Left lung (tissue), 10 donors: ENCODE data around the gene YIPF1. TPM values are rescaled to one million over a fixed set of nuclear protein-coding genes. Genes with fewer than 3 reads are reported as not detected.

Source experiments
- ATAC-seq: fragments of 200-7000 bp; cut with Tn5 transposase; one replicate; pipeline ENCODE4 v1.9.1; 2020; ENCODE audit warnings: moderate library complexity
- DNase-seq, 4 donors: peaks; one replicate each; pipeline ENCODE4 v3.0.0-alpha.2; 2013 to 2020
- H3K27ac ChIP-seq, 2 donors: fragments of 200-600 bp; sonication (generic) in 1 of 2; one replicate each; pipeline versions ENCODE4 v1.5.0 to v1.8.0; 2020 to 2021
- H3K27me3 ChIP-seq, 2 donors: fragments of 200-600 bp; sonication (generic) in 1 of 2; one replicate each; pipeline versions ENCODE4 v1.5.0 to v1.8.0; 2020 to 2021
- H3K36me3 ChIP-seq, 2 donors: fragments of 200-600 bp; sonication (generic) in 1 of 2; one replicate each; pipeline versions ENCODE4 v1.5.0 to v1.8.0; 2020 to 2021
- H3K4me1 ChIP-seq, 2 donors: fragments of 200-600 bp; one replicate each; pipeline ENCODE4 v1.8.0; 2021
- H3K4me3 ChIP-seq, 2 donors: fragments of 200-600 bp; sonication (generic) in 1 of 2; one replicate each; pipeline versions ENCODE4 v1.5.0 to v1.8.0; 2020 to 2021; ENCODE audit warnings: mild to moderate bottlenecking in 1 of 2
- H3K9me3 ChIP-seq, 2 donors: fragments of 200-600 bp; sonication (generic) in 1 of 2; one replicate each; pipeline versions ENCODE4 v1.5.0 to v1.8.0; 2020 to 2021
- CTCF ChIP-seq, 2 donors: fragments of 200-600 bp; sonication (generic) in 1 of 2; IDR thresholded peaks; one replicate each; pipeline versions ENCODE4 v1.5.0 to v1.8.0; 2021; ENCODE audit warnings: antibody characterized with exemption in 2 of 2
- intact Hi-C, 2 donors: fragments of 100-400 bp; cut with DNase I; formaldehyde crosslinking; loops; one replicate each; pipeline versions ENCODE4 v1.11.2 to v1.14.2; 2022
- polyA plus RNA-seq, 6 donors: library from polyadenylated mRNA; unstranded; fragments of 120-200 nt; gene quantifications; one replicate each; pipeline ENCODE4 v1.2.1, GENCODE V29; 2013; ENCODE audit not compliant: insufficient read length in 6 of 6
- total RNA-seq, 2 donors: library from RNA; stranded (reverse); fragmentation: NEBNext Ultra II Directional; extraction: Animal tissue kit (Norgen Biotek cat#: 25700); gene quantifications; one replicate each; pipeline ENCODE4 v1.2.1, GENCODE V29; 2021
- donor health status: DM: no; HTN: yes; CAD: no.
- donor health status: DM: no; HTN: no; CAD: no.

Gene YIPF1
- total and polyA plus RNA-seq, 8 donors: 24.2 to 28.7 (median 27.0) TPM

DNA sequence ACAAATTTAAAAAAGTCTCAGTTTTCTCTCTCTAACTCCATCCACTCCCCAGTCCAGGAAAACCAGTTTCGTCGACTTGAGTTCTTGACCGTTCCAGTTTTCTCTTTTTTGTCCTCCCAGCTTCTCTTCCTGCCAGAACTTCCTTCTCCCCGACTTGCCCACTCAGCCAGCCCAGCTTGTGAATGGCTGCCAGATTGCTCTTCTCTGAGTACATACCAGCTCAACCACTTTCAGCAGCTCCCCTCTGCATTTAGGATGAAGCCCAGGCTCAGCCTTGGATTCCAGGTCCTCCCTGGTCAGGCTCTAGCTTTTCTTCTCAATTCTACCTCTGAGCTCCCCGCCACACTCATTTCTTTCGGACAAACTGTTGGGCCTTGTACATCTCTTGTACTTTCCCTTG is 5.8 kb upstream of the YIPF1 start:
- TF ChIP-seq CTCF (IDR thresholded peaks at IDR 0.05): no peak
- no peak for DNase-seq
- Histone ChIP-seq H3K4me1 (peaks cover 15 to 22% of the 10 kb centered on the region in 2 donors), H3K36me3 (no peaks in the 10 kb centered on the region), H3K4me3 (no peak overlapping the region), H3K27me3 (no peaks in the 10 kb centered on the region), H3K27ac (no peak overlapping the region), H3K9me3 (no peaks in the 10 kb centered on the region)
- intact Hi-C loops: no loop called here
- peak; percentile 7 for ATAC-seq

DNA sequence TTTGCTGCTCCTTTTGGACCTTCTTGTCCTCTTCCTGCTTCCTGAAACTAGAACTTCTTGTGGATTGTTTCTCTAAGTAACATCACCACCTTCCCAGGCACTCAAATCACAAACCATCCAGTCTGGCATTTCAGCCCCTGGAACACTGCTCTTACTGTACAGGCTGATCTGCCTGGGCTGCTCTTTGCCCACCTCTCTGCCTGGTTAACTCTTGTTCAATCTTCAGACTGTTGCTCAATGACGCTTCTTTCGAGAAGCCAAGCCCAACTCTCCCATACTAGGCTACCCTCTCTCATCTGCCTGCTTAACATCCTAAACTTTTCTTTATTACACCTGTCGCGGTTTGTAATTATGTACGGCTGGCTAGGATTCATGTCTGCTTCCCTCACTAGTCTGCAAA is 5.0 kb upstream of the YIPF1 start:
- ATAC-seq (no peak), DNase-seq (no peak)
- Histone ChIP-seq H3K27me3 (no peaks in the 10 kb centered on the region), H3K36me3 (no peaks in the 10 kb centered on the region), H3K27ac (no peak overlapping the region), H3K4me3 (no peak overlapping the region), H3K9me3 (no peaks in the 10 kb centered on the region), H3K4me1 (peaks cover 15 to 27% of the 10 kb centered on the region in 2 donors)
- intact Hi-C loops: no loop called here
- TF ChIP-seq CTCF (IDR thresholded peaks at IDR 0.05): no peak

DNA sequence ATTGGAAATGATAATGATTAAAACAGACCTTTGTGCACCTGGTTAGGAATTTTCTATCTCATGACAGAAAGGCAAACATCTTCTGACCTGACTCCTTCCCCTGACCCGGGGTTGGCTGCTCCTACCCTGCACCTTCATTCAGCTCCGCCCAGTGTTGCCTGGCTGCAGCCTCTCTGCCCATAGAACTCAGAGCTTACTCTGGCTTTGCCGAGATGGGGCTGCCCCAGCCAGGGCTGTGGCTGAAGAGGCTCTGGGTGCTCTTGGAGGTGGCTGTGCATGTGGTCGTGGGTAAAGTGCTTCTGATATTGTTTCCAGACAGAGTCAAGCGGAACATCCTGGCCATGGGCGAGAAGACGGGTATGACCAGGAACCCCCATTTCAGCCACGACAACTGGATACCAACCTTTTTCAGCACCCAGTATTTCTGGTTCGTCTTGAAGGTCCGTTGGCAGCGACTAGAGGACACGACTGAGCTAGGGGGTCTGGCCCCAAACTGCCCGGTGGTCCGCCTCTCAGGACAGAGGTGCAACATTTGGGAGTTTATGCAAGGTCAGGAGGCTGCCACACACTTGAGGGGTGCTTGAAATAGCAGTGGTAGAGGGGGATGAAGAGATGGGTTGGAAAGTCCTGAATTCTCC is 4.5 kb upstream of the YIPF1 start, which contains the start of gene DIO1:
Gene DIO1 (plus strand): TSS at position 189 of the 638 bp plus-strand sequence. CDS start 24 bp downstream, at position 213.
- TF ChIP-seq CTCF (IDR thresholded peaks at IDR 0.05): no peak
- Histone ChIP-seq H3K36me3 (no peaks in the 10 kb centered on the region), H3K9me3 (no peaks in the 10 kb centered on the region), H3K4me1 (peaks cover 11 to 28% of the 10 kb centered on the region in 2 donors), H3K27me3 (no peaks in the 10 kb centered on the region), H3K27ac (peak within 1 kb of the TSS in 1 of 2 donors; percentile 62), H3K4me3 (no peak within 1 kb of the TSS)
- intact Hi-C loops: no loop called here
- ATAC-seq (no peak), DNase-seq (no peak)

DNA sequence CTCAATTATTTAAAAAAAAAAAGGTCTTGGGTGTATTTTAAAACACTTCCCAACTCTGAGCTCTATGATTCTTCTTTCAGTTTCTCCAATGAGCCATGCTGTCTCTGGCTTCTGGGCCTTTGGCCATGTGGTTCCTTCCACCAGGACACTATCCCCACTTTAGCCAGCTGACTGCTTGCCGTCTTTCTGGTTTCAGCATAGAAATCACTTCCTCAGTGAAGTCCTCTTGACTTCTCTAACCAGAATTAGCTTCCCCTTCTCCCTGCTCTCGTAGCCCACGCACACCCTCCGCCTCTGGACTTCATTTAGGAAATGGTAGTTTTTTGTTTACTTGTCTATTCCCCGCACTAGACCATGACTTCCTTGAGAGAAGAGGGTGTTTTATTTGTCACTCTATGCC is 3.3 kb upstream of the YIPF1 start:
- TF ChIP-seq CTCF (IDR thresholded peaks at IDR 0.05): no peak
- ATAC-seq (peak; percentile 23), DNase-seq (peak in 1 of 4 donors; percentile 71)
- peaks cover 7 to 40% of the 10 kb centered on the region in 2 donors for H3K4me1 ChIP-seq
- no peak overlapping the region for H3K4me3 ChIP-seq
- intact Hi-C loops: no loop called here
- H3K9me3 ChIP-seq: no peaks in the 10 kb centered on the region
- H3K27ac ChIP-seq: peak overlapping the region in 1 of 2 donors; percentile 62
- no peaks in the 10 kb centered on the region for H3K27me3 ChIP-seq
- no peaks in the 10 kb centered on the region for H3K36me3 ChIP-seq

GRCh38 chr1:53891678-53892077 is 2.1 kb upstream of the YIPF1 start:
- ATAC-seq: no peak
- no peak for DNase-seq
- H3K36me3 ChIP-seq: peaks cover 0 to 10% of the 10 kb centered on the region in 2 donors
- H3K27me3 ChIP-seq: no peaks in the 10 kb centered on the region
- no peak for TF ChIP-seq CTCF (IDR thresholded peaks at IDR 0.05)
- H3K9me3 ChIP-seq: no peaks in the 10 kb centered on the region
- intact Hi-C loops: no loop called here
- no peak overlapping the region for H3K4me3 ChIP-seq
- peaks cover 3 to 41% of the 10 kb centered on the region in 2 donors for H3K4me1 ChIP-seq
- no peak overlapping the region for H3K27ac ChIP-seq
